Measurements from ENCODE around the gene GYPA. TPM values are rescaled to one million over a fixed set of nuclear protein-coding genes. Genes with fewer than 3 reads are reported as not detected.
"Not testable (repeated sequence)": the region's sequence is repeated elsewhere in the genome, so short reads cannot be mapped to it uniquely, and the experiment has no call there.

The GYPA gene
- total RNA-seq, 1 donor from 2014 or later: not detected

GRCh38 chr4:144129336-144129875 is 11.1 kb downstream of the GYPA start:
- intact Hi-C loops (cut with micrococcal nuclease): not testable (repeated sequence)

GRCh38 chr4:144128709-144129320 is 11.7 kb downstream of the GYPA start:
- intact Hi-C loops (cut with micrococcal nuclease): not testable (repeated sequence)

- intact Hi-C loops (cut with micrococcal nuclease): not testable (repeated sequence)
These were observed 15.4 kb downstream of the GYPA start for GRCh38 chr4:144125109-144125508.

- intact Hi-C loops (cut with micrococcal nuclease): not testable (repeated sequence)
These were observed 16.4 kb downstream of the GYPA start for GRCh38 chr4:144123982-144124635.

GRCh38 chr4:144123269-144123668 is 17.2 kb downstream of the GYPA start:
- intact Hi-C loops (cut with micrococcal nuclease): not testable (repeated sequence)

GRCh38 chr4:144119752-144120151 is 20.8 kb downstream of the GYPA start:
- intact Hi-C loops (cut with micrococcal nuclease): not testable (repeated sequence)

GRCh38 chr4:144115519-144115918 is 25.0 kb downstream of the GYPA start:
- intact Hi-C loops (cut with micrococcal nuclease): no loop called here

- intact Hi-C loops (cut with micrococcal nuclease): no loop called here
These were observed 27.0 kb downstream of the GYPA start for GRCh38 chr4:144113546-144113945.

GRCh38 chr4:144104509-144105130 is 35.9 kb downstream of the GYPA start:
- intact Hi-C loops (cut with micrococcal nuclease): no loop called here

GRCh38 chr4:144097776-144098175 is 42.7 kb downstream of the GYPA start:
- intact Hi-C loops (cut with micrococcal nuclease): not testable (repeated sequence)

GRCh38 chr4:144093995-144094394 is 46.5 kb downstream of the GYPA start:
- intact Hi-C loops (cut with micrococcal nuclease): not testable (repeated sequence)

- intact Hi-C loops (cut with micrococcal nuclease): not testable (repeated sequence)
These were observed 49.3 kb downstream of the GYPA start for GRCh38 chr4:144091181-144091580.

GRCh38 chr4:144090744-144091143 is 49.8 kb downstream of the GYPA start:
- intact Hi-C loops (cut with micrococcal nuclease): no loop called here

- intact Hi-C loops (cut with micrococcal nuclease): not testable (repeated sequence)
These were observed 58.5 kb downstream of the GYPA start for GRCh38 chr4:144082053-144082452.

GRCh38 chr4:144080135-144080534 is 60.4 kb downstream of the GYPA start:
- intact Hi-C loops (cut with micrococcal nuclease): not testable (repeated sequence)

- intact Hi-C loops (cut with micrococcal nuclease): not testable (repeated sequence)
These were observed 61.8 kb downstream of the GYPA start for GRCh38 chr4:144078746-144079145.

- intact Hi-C loops (cut with micrococcal nuclease): not testable (repeated sequence)
These were observed 79.0 kb downstream of the GYPA start for GRCh38 chr4:144061556-144061955.

- intact Hi-C loops (cut with micrococcal nuclease): not testable (repeated sequence)
These were observed 80.2 kb downstream of the GYPA start for GRCh38 chr4:144060234-144060859.
